Thoracic aorta (tissue), 2 donors: ENCODE measurements around the gene RNF17. TPM values are rescaled to one million over a fixed set of nuclear protein-coding genes. Genes with fewer than 3 reads are reported as not detected.

ENCODE experiments used
- ATAC-seq: fragments of 150-250 bp; one replicate; pipeline ENCODE4 v1.8.0; 2017; ENCODE audit warnings: low read depth; ENCODE audit not compliant: insufficient number of reproducible peaks, low FRiP score
- DNase-seq: peaks from one replicate; pipeline ENCODE4 v3.0.0-alpha.2; 2020; ENCODE audit warnings: low spot score
- H3K27ac ChIP-seq, 2 donors: fragments of 200-600 bp; sonication (generic); 1 replicate in 1 of 2; 2 replicates in 1 of 2; pipeline ENCODE4 v1.5.1; 2016; ENCODE audit warnings: mild to moderate bottlenecking in 2 of 2, moderate library complexity in 2 of 2
- H3K27me3 ChIP-seq: fragments of 200-600 bp; sonication (generic); replicated peaks from 2 replicates; pipeline ENCODE4 v1.6.0; 2016; ENCODE audit warnings: mild to moderate bottlenecking; ENCODE audit not compliant: insufficient read depth
- H3K36me3 ChIP-seq: fragments of 200-600 bp; sonication (generic); one replicate; pipeline ENCODE4 v1.5.1; 2016
- H3K4me1 ChIP-seq, 2 donors: fragments of 200-600 bp; sonication (generic); 1 replicate in 1 of 2; 2 replicates in 1 of 2; pipeline versions ENCODE4 v1.5.1 to v1.6.0; 2016; ENCODE audit warnings: low read depth in 2 of 2, mild to moderate bottlenecking in 1 of 2; ENCODE audit not compliant: control insufficient read depth in 1 of 2
- H3K4me3 ChIP-seq: fragments of 200-600 bp; sonication (generic); 2 replicates; pipeline ENCODE4 v1.5.1; 2016; ENCODE audit warnings: mild to moderate bottlenecking
- H3K9me3 ChIP-seq: fragments of 200-600 bp; sonication (generic); 2 replicates; pipeline ENCODE4 v1.5.1; 2016
- CTCF ChIP-seq: fragments of 200-600 bp; sonication (generic); IDR thresholded peaks from one replicate; pipeline ENCODE4 v1.5.1; 2019; ENCODE audit warnings: antibody characterized with exemption
- total RNA-seq, 2 donors: library from RNA; depleted of rRNA; stranded (reverse); fragments of >200 nt; gene quantifications; one replicate each; pipeline versions ENCODE4 v1.1.0 to v1.2.3, GENCODE V29; 2016

Gene RNF17
- total RNA-seq, 2 donors from 2014 or later, result not detected

- Histone ChIP-seq H3K36me3 (no peaks in the 10 kb centered on the region), H3K4me1 (peaks cover 0 to under 1% of the 10 kb centered on the region in 2 donors), H3K9me3 (no peaks in the 10 kb centered on the region), H3K27me3 (no peaks in the 10 kb centered on the region), H3K4me3 (no peak overlapping the region), H3K27ac (no peak overlapping the region)
- no peak for TF ChIP-seq CTCF
- DNase-seq (no peak), ATAC-seq (no peak)
Measured at GRCh38 chr13:24718192-24718965, 45.6 kb upstream of the RNF17 start.

GRCh38 chr13:24719139-24719538, 44.8 kb upstream of the RNF17 start:
- Histone ChIP-seq H3K27me3 (no peaks in the 10 kb centered on the region), H3K4me3 (no peak overlapping the region), H3K36me3 (no peaks in the 10 kb centered on the region), H3K27ac (no peak overlapping the region), H3K4me1 (no peaks in the 10 kb centered on the region), H3K9me3 (no peaks in the 10 kb centered on the region)
- ATAC-seq (no peak), DNase-seq (no peak)
- TF ChIP-seq CTCF, result no peak

GRCh38 chr13:24723206-24723605, 40.8 kb upstream of the RNF17 start:
- TF ChIP-seq CTCF, result no peak
- Histone ChIP-seq H3K27ac (no peak overlapping the region), H3K27me3 (no peaks in the 10 kb centered on the region), H3K4me1 (peaks cover 0 to 7% of the 10 kb centered on the region in 2 donors), H3K4me3 (no peak overlapping the region), H3K36me3 (no peaks in the 10 kb centered on the region), H3K9me3 (no peaks in the 10 kb centered on the region)
- ATAC-seq (no peak), DNase-seq (no peak)

- DNase-seq, result no peak
- no peaks in the 10 kb centered on the region for H3K36me3 ChIP-seq
- no peak overlapping the region for H3K4me3 ChIP-seq
- H3K27ac ChIP-seq, result no peak overlapping the region
- no peak for TF ChIP-seq CTCF
- no peaks in the 10 kb centered on the region for H3K9me3 ChIP-seq
- H3K4me1 ChIP-seq, result peaks cover 0 to 7% of the 10 kb centered on the region in 2 donors
- ATAC-seq, result no peak
- H3K27me3 ChIP-seq, result no peaks in the 10 kb centered on the region
Measured at GRCh38 chr13:24724714-24725113, 39.3 kb upstream of the RNF17 start.

- no peak overlapping the region for H3K4me3 ChIP-seq
- ATAC-seq, result no peak
- no peaks in the 10 kb centered on the region for H3K36me3 ChIP-seq
- TF ChIP-seq CTCF, result no peak
- no peaks in the 10 kb centered on the region for H3K9me3 ChIP-seq
- H3K27ac ChIP-seq, result no peak overlapping the region
- H3K4me1 ChIP-seq, result peaks cover 0 to 7% of the 10 kb centered on the region in 2 donors
- no peaks in the 10 kb centered on the region for H3K27me3 ChIP-seq
- no peak for DNase-seq
Measured at GRCh38 chr13:24725379-24725778, 38.6 kb upstream of the RNF17 start.
